HG02759 (cell line): ENCODE measurements around the gene MSMB.
A peak's percentile ranks its signal among the peaks of the same experiment; 100 is the strongest.
"Not testable (repeated sequence)": the region's sequence is repeated elsewhere in the genome, so short reads cannot be mapped to it uniquely, and the experiment has no call there.

Experiments
- ATAC-seq: cut with Tn5 transposase; IDR thresholded peaks from one replicate; pipeline ENCODE4 v1.9.1; 2021; ENCODE audit warnings: mild to moderate bottlenecking, moderate library complexity; ENCODE audit not compliant: unreplicated experiment

MSMB gene, protein sequence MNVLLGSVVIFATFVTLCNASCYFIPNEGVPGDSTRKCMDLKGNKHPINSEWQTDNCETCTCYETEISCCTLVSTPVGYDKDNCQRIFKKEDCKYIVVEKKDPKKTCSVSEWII

DNA sequence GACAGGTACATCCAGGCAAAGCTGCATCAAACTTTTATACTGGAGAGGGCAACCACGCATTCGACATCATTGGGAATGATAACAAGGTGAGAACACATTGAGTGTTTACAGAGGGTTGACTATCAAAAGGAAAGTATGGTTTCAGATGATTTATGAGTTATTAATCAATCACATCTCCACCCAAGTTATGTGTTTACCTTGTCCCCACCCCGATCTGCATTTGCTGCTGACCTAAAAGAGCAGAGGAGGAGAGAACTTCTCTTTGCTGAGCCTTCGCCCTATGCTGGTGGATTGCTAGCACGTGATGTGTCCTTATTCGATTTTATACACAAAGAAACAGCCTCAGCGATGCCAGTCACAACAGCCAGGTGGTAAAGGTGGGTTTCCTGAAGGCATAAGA, at the start of gene MSMB:
Gene MSMB (minus strand): TSS at position 9 of the 400 bp plus-strand sequence. CDS start 32 bp downstream, outside the sequence.
- ATAC-seq: no peak

DNA sequence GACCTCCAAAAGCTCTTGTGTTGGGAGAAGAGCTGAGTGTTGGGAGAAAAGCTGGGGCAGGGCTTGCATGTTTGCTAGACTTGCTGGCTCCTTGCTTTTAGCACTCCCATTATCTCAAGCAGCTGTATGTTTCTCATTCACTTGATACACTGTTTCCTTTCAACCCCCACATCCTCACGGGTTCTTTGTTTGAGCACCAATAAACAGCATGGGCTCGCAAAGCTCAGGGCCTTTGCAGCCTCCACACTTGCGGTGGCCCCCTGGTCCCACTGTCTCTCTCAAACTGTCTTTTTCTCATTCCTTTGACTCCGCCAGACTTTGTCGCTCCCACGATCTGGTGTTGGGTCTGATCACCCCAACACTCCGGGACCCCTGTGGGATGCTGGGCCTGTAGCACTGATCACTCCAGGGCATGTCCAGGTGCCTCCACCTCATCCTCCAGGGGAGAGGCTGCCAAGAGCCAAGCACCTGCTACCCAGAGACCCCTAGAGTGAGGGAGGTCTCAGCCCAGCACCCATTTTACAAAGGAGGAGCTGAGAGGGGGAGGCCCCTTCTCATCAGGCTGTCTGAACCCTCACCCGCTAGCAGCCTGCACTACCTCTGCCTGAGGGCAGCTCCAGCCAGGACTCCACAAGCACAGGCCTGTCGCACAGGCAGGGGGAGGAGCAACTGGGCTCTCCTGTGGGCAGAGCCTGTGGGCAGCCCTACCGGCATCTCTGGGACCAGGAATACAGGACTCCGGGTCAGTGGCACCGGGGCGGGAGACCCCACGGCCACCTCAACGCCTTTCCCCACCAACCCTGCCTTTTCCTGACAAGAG, 49.1 kb upstream of the MSMB start:
- ATAC-seq: no peak

DNA sequence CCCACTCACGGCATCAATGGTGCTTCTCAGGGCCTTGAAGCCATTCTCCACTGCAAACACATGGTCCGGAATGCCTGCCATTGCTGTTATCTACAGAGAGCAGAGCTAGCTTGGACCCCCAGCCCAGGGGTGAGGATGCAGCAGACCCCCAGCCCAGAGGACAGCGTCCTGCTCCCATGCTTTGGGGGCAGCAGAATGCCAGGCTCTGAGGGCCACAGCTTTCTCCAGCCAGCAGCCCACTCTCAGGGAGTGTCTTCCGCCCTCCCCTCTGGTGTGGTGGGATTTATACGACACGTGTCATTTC, 48.1 kb upstream of the MSMB start:
- ATAC-seq: no peak

DNA sequence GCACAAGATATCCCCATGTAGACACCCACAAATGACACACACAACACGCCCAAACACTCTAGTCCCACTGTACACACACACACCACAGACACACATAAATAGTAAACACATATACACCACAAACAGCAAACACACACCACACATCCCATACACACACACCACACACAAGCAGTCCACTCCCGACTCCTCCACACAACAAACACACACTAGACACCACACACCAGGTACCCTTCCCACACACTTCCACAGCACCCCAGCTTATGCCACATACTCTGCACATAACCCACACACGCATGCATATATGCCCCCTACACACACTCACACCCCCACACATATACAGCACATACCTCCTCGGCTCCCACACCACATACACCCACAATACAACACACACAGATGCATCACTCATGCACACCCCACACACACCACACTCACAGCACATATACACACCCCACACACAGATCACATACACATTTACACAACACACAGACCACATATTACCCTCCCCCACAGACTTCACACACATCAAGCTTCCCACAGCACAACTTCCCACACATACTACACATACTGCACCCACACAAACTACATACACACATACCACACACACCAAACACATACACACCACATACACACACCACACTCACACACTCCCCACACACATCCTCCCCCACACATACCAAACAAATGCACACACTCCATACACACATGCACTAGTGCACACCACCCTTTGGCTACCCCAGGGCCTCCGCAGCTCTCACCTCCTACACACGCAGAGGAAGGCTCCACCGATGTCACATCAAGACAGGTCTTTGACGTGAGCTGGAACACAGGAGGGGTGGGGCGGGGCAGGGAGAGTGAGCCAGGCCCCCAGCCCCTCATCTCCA, 47.5 kb upstream of the MSMB start:
- not testable (repeated sequence) for ATAC-seq

DNA sequence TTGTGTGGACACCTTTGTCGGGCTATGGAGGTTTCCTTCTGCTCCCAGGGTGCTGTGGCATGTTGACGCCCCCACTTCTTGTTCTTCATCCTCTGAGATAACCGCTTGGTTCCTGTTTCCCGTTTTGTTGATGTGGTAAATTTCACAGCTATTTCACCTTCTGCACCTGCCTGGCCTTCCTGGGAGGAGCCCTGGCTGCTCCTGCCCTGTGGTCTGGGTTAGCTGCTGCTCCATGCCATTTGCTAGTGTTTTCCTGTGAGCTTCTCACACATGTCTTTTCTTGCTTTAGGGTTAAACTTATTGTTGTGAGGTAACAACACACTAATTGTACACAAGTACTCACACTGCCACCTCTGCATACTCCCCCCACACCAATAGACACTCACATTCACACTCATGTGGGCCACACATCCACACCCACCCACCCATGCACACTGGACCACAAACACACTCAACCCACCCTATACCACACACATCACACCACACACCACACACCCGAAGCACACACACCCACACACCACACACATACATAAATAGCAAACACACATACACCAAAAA, 46.5 kb upstream of the MSMB start:
- ATAC-seq: peak; percentile 49

DNA sequence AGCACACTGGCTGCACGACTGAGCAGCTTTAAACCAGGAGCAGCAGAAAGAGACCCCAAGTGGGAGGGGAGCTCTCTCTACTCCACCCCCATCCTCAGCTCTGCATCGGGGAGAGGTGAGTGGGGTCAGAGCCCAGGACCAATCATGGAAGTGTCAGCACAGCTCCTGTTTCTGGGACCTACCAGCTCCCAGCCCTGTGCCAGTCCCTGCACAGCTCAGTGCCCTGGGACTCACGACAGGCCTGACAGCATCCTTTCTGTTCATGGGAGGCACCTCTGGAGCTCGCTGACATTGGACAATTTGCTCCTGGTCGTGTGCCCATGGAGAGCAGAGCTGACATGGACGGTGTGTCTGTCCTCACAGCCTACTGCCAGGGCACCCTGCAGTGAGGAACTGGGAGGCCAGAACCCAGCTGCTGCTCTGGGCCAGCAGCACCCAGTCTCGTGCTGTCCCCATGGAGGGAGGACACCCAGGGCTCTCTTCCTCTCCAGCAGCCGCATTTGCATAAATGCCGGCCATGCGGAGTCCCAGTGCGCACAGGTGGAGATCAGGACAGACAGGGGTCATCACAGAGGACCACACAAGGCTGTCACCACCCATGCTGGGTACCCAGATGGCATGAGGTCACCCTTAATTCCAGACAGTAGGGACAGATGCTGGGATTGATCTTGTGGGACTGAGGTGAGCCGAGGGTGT, 45.9 kb upstream of the MSMB start:
- ATAC-seq: peak; percentile 37

DNA sequence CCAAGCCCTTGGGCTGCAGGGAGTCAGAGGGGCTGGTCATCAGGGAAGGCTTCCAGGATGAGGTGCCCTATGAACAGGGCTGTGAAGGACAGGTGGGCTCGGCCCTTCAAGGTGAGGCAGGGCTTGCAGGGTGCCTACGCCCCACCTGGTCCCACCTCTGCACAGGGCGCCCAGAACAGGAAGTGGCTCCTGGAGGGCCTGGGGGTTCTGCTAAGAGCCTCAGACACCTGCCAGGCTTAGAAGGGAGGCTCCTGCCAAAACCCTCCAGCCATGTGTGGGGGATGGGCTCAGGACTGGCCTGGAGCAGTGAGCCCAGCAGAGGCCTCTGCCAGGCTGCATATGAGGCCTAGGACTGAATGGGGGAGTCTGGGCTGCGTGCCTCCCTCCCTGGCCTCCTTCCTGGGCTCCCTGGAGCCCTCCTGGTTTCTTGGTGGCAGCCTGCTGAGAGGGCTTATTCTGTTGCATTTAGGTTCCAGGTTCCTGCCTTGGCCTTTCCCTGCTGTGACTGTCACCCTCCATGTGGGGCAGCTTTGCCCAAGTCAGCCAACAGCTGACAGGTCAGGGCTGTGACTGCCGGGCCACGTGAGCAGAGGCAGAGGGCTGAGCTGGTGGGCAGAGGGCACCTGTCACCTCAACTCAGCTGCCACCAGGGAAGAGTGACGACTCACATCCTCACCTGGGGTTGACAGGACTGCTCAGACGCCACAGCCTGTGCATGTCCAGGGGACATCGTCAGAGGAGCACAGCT, 45.2 kb upstream of the MSMB start:
- ATAC-seq: peak; percentile 18

DNA sequence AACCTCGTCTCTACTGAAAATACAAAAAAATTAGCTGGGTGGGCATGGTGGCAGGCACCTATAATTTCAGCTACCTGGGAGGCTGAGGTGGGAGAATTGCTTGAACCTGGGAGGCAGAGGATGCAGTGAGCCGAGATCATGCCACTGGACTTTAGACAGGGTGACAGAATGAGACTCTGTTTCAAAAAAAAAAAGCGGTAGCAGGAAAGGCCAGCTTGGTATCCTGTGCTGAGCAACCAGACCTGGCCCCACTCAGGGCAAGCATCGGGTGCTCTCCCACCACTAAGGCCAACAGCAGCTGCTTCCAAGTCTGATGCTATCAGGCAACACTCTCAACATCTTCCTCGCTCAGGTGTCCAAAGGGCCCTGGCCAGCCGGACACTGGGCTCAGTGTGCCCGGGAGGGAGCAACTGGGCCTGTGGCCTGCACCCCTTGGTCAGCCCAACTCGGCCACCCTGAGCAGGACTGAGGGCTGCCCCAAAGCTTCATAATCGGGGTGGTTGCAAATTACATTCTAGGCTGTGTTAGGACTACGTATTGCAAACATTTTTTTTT, 44.3 kb upstream of the MSMB start:
- no peak for ATAC-seq

DNA sequence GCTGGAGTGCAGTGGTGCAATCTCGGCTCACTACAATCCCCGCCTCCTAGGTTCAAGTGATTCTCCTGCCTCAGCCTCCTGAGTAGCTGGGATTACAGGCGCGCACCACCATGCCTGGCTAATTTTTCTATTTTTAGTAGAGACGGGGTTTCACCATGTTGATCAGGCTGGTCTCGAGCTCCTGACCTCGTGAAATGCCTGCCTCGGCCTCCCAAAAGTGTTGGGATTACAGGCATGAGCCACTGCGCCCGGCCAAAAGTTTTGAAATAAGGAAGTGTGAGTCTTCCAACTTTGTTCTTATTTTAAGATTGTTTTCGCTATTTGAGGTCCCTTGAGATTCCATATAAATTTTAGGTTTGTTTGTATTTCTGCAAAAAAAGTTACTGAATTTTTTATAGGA, 41.3 kb upstream of the MSMB start:
- ATAC-seq: not testable (repeated sequence)

DNA sequence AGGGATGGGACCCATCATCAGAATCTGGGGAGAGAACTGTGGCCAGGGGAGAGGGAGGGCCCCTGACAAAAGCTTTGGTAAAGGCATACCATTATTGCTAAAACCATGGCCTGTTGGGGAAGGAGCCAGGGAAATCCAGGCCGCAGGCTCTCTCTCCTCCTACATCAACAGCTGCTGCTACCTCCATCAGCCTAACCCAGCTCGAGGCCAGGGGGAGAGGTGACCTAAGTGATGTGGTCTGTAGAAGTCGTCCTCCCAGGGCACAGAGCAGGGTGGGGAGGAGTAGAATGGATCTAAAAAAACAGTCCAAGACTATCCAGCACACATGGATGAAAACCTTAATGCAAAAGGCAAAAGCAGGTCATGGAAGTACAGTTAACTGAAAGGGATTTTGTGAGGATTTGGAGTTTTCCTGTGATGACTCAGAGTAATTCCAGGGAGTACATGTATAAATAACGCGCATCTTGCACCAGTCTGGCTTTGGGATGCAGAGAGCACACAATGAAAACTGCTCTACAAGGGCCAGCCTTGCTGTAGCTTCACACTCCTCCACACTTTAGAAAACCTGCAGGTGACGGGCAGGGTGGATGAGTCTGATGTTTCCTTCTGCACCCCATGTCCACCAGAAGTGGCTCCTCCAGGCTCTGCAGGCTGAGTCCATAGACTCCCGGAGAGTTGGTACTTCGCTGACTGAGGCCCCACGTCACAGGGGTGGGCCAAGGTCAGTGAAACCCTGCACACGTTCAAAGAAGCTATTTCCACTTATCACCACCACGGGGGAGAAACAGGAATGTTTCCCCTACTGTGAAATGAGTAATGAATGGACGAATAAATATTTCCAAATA, 38.5 kb upstream of the MSMB start:
- no peak for ATAC-seq

DNA sequence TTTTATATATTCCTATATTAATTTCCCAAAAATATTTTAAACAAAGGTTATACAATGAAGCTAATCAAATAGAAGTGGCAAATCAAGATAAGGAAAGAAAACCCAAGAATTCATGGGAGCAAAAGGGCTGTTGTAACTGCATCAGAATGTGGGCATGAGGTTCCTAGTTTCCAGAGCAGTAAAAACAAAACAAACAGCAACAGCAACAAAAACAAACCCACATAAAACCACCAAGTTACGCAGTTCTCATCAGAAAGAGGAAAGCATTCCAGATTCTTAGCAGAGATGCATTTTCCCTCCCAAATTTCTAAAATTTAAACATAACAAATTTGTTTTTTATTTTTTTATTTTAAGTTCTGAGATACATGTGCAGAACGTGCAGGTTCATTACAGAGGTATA, 34.8 kb upstream of the MSMB start:
- ATAC-seq: no peak

DNA sequence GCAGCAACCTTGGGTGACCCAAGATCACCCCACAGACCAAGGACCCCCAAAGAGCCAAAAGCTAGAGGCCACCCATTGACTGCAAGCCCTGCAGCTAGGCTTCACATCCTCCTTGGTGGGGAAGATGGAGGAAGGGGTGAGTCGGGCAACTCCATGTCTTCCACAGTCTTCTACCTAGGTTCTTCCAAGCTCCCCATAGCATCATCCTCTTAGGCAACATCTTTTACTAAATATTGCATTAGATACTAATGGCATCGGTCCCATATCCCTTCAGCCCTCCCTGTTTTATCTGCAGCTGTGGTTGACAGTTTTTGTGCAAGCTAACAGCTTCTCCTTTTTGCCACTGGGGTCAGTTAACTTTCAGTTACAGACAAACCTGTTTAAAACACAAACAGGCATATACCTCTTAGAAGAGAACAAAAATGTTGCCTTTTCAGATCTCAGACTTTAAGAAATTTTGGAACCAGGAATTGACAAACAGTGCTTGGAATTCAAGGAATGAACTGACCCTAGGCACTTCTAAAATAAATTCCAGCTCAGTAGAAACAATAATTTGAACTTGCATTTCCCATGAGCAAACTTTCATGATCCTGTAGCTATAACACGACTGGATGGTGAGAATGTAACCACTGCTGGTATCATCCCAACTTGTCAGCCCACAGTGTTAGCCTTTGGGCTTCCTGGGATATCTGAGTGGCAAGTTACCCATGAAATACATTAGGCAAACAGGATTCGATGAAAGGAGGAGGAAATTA, 33.9 kb upstream of the MSMB start:
- ATAC-seq: no peak

DNA sequence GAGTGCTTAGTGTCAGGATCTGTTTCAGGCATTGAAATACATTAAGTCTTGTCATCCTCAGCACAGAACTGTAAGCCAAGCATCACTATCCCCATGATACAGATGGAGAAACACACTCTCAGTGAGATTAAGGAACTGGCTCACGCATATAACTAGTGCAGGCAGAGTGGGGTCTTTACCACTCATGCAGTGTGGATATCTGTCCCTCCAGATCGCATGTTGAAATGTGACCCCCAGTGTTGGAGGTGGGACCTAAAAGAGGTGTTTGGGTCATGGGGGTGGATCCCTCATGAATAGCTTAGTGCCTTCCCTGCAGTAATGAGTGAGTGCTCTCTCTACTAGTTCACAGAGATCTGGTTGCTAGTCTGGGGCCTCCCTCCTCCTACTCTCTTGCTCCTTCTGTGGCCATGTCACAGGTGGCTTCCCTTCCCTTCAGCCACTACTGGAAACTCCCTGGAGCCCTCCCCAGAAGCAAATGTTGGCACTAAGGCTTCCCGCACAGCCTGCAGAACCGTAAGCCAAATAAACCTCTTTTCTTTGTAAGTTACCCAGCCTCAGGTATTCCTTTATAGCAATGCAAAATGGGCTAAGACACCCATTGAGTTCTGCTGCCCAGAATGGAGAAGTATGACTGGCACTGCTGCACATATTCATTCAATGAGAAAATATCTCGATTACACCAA, 31.8 kb upstream of the MSMB start:
- ATAC-seq: no peak

DNA sequence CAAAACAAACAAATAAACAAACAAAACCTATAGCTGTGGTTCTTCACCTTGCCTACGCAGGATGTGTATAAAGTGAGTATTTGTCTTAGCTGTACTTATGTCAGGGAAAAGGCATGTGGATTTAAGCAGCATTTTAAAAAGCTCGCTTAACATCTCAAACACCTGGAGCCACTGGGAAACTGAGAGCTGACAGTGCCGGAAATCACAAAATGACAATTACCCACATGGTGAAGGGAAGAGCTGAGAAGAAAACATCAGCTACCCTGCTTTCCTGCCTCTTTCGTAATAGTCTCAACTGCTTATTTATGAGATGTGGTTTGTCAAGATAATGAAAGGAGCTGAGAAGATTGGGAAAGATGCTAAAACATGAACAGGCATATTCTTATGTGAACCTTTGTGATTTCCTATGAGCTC, 31.1 kb upstream of the MSMB start:
- ATAC-seq: no peak

DNA sequence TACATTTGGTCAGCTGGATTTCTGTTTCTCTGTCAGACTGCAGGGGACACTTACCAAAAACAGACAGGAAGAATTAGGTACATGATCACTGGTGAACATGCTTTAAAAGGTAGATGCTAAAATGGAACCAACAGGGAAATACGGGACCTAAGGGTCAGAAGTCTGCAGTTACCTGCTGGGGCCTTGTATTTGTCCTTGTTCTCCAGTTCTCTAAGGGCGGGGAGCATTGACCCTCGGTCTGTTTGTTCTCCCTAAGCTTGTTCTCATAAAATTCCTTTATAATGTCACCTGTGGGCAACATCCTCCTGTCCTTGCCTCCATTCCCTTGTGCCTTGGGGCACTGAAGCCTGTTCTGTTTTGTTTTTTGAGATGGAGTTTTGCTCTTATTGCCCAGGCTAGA, 29.8 kb upstream of the MSMB start:
- no peak for ATAC-seq

DNA sequence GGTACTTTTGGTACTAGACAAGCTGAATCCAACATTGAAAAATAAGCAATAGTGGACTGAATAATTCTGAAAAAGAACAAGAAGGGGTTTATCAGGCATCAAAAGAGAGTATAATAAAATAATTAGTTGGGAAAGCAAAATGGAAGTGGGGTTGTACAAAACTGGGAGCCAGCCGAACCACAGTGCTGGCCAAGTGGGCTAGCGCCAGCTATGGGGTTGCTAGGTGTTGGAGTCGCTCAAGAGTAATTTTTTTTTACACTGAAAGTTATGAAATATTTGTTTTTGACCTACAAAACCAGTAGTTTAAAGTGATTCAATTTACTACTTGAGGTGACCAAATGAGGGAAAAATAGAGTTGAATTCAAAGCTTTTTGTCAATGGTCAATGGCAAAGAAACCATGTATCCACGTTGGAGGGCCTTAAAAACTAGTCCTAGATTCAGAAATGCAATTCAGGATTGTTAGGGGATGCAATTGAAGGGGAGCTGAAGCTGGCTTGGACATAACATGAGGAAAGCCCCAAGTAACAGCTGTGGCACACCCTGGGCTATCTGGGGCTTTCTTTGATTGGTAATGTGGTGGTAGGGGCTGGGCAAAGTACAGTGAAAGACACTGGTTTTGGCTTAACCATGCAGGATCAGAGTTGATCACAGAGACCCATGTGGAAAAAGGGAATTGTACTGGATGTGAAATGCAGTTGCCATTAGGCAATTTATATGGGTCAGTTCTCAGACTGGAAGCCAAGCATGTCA, 28.3 kb upstream of the MSMB start:
- ATAC-seq: no peak

DNA sequence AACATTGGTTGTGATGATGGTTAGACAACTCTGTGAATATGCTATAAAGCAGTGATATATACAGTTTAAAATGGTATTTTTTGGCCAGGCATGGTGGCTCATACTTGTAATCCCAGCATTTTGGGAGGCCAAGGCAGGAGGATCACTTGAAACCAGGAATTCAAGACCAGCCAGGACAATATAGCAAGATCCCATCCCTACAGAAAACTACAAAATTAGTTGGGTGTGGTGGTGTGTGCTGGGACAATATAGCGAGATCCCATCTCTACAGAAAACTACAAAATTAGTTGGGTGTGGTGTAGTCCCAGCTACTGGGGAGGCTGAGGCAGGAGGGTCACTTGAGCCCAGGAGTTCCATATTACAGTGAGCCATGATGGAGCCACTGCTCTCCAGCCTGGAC, 27.5 kb upstream of the MSMB start:
- ATAC-seq: no peak
